GM19193 (cell line): ENCODE data around the gene MCUR1.

ENCODE experiments used
- POLR2A ChIP-seq: IDR thresholded peaks from 4 replicates; pipeline ENCODE4 v1.6.1; 2011; ENCODE audit not compliant: insufficient read depth, insufficient read length; ENCODE audit errors: extremely low read depth

The MCUR1 gene

GRCh38 chr6:13795041-13795750, 19.2 kb downstream of the MCUR1 start:
- TF ChIP-seq POLR2A = no peak

- no peak for TF ChIP-seq POLR2A
Observed at GRCh38 chr6:13794184-13794583, 20.2 kb downstream of the MCUR1 start.

GRCh38 chr6:13789746-13790145, 24.6 kb downstream of the MCUR1 start:
- no peak for TF ChIP-seq POLR2A

- no peak for TF ChIP-seq POLR2A
Observed at GRCh38 chr6:13788820-13789219, 25.5 kb downstream of the MCUR1 start.

GRCh38 chr6:13787137-13787536, 27.2 kb downstream of the MCUR1 start:
- TF ChIP-seq POLR2A = no peak

- no peak for TF ChIP-seq POLR2A
Observed at GRCh38 chr6:13778028-13778427, 36.3 kb downstream of the MCUR1 start.

- no peak for TF ChIP-seq POLR2A
Observed at GRCh38 chr6:13776602-13777001, 37.8 kb downstream of the MCUR1 start.

- TF ChIP-seq POLR2A = no peak
Observed at GRCh38 chr6:13769655-13770053, 44.7 kb downstream of the MCUR1 start.

- no peak for TF ChIP-seq POLR2A
Observed at GRCh38 chr6:13769034-13769654, 45.2 kb downstream of the MCUR1 start.

GRCh38 chr6:13767121-13767808, 47.1 kb downstream of the MCUR1 start:
- no peak for TF ChIP-seq POLR2A

- TF ChIP-seq POLR2A = no peak
Observed at GRCh38 chr6:13766201-13766634, 48.1 kb downstream of the MCUR1 start.

- no peak for TF ChIP-seq POLR2A
Observed at GRCh38 chr6:13765570-13765969, 48.8 kb downstream of the MCUR1 start.

- no peak for TF ChIP-seq POLR2A
Observed at GRCh38 chr6:13764996-13765395, 49.4 kb downstream of the MCUR1 start.

GRCh38 chr6:13763740-13764381, 50.5 kb downstream of the MCUR1 start:
- no peak for TF ChIP-seq POLR2A
